ENCODE measurements around the gene MPO.

Gene MPO, protein sequence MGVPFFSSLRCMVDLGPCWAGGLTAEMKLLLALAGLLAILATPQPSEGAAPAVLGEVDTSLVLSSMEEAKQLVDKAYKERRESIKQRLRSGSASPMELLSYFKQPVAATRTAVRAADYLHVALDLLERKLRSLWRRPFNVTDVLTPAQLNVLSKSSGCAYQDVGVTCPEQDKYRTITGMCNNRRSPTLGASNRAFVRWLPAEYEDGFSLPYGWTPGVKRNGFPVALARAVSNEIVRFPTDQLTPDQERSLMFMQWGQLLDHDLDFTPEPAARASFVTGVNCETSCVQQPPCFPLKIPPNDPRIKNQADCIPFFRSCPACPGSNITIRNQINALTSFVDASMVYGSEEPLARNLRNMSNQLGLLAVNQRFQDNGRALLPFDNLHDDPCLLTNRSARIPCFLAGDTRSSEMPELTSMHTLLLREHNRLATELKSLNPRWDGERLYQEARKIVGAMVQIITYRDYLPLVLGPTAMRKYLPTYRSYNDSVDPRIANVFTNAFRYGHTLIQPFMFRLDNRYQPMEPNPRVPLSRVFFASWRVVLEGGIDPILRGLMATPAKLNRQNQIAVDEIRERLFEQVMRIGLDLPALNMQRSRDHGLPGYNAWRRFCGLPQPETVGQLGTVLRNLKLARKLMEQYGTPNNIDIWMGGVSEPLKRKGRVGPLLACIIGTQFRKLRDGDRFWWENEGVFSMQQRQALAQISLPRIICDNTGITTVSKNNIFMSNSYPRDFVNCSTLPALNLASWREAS

DNA sequence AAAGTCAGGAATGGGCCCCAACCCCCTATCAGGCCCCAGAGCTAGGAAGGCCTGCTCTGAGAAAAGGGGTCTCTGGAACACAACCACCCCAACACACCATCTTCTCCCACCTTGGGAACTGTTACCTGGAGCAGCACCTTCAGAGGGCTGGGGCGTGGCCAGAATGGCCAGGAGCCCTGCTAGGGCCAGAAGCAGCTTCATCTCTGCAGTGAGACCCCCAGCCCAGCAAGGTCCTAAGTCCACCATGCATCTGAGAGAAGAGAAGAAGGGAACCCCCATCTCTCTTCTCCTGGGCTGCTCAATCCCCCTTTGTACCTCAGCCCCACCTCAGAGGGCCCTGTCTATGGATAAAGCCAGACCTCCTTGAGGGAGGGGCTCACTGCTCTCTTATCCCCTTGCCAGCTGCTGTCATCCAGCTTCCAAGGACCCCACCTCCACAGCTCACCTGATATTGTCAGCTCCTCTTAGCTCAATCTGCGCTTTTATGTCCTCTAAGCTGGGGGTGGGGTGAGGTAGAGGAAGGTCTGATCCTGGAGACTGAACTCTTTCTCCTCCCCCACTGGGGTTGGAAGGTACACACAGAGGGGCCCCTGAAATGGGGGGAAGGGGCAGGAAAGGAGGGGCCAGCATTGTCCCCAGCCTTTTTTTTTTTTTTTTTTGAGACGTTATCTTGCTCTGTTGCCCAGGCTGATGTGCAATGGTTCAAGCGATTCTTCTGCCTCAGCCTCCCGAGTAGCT, at the start of gene MPO:
MPO (minus strand) TSS at position 456 of the 738 bp plus-strand sequence; CDS start at position 279, 177 bp downstream.
- DNase-seq = no peak

DNA sequence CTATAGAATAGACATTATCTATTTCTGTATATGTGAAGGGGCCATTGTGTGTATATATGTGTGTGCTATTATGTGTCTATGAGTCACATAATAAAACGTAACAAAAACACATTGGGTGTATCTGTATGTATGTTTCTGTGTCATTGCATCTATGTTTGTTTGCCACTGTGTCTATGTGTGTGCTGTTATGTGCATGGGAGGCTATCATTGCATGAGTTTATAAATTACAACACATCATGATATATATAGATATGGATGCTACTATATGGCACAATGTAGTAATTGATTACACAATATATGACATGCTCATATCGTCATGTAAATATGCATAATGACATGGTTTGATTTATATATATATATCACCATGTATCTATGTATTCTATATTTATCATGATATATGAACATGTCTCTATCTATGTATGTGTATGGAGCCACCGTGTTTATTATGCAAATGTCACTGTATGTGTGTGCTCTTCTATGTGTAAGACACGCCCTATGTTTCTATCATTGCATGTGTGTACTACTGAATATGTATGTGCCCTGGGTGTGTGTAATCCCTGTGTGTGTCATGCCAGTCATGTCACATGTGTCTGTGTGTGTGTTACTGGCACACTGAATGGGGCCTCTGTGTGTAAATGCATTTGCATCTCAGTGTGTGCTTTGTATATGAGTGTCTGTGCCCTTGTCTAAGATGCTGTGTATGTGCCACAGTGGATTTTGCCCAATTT, 49.2 kb upstream of the MPO start:
- no peak for DNase-seq

DNA sequence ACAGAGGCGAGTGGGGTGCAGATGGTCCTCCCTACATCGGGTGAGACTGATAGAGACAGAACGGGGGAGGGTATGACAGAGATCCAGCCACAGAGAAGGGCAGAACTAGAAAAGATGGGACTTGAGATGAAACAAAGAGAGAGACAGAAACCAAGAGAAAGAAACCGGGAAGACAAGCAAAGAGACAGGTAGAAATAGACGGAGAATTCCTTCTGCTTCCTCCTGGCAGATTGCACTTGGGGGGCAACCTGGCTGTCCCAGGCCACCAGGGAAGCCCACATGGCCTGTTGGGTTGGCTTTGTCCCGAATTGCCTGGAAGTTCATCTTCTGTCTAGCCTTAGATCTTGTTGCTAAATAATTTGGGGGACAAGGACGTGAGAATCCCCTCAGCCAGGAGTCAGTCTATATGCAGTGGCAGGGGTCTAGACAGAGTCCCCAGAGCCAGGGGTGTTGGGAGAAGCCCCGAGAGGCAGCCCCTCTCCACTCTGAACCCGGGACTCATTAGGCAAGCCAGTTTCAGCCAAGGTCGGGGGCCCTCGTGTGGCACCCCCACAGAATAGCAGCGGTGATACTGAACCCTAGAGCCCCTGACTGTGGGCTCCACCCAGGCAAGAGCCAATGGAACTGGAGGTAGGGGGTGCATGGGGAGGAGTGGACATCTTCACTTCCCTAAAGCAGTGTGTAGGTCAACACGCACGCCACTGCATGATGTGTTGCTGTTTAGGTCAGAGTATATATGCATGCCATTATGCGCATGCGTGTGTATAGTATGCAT, 48.5 kb upstream of the MPO start:
- no peak for DNase-seq

DNA sequence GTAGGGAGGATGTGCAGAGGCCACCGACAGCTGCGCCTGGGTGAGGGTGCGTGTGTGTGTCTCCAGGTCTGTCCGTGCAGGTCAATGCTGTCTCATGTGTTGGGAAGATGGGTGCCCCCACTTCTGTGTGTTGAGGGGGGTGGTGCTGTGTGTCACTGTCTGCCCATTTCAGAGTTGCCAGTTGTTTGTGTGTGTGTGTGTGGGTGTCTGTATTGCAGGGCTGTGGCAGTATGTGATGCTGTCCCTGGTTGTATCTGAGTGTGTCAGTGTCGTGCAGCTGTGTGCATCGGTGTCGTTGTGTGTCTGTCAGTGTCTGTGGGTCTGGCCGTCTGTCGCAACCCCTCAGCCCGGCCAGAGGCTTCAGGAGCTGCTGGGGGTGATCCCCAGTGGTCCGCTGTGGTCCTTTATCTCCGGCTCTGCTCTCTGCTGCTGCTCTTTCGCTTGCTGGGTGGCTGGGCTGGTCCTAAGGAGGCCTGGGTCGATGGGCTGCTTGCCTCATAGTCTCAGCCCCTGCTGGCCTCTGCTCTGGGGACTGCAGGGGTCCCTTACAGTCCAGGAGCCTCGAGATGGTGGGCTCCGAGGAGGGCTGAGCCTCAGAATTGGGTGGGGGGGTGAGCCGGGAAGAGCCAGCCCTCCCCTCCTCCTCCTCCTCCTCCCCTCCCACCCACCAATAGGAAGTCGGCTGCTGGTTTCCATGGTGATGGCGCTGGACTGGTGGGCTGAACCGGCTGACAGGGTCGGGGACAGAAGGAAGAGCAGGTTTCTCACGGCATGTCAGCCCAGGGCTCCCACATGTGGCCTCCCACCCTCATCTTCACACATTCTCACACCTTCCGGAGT, 47.7 kb upstream of the MPO start, which contains the start of gene TSPOAP1:
TSPOAP1 (minus strand) TSS at position 601 of the 840 bp plus-strand sequence. CDS start 875 bp downstream, outside the sequence.
- no peak for DNase-seq

DNA sequence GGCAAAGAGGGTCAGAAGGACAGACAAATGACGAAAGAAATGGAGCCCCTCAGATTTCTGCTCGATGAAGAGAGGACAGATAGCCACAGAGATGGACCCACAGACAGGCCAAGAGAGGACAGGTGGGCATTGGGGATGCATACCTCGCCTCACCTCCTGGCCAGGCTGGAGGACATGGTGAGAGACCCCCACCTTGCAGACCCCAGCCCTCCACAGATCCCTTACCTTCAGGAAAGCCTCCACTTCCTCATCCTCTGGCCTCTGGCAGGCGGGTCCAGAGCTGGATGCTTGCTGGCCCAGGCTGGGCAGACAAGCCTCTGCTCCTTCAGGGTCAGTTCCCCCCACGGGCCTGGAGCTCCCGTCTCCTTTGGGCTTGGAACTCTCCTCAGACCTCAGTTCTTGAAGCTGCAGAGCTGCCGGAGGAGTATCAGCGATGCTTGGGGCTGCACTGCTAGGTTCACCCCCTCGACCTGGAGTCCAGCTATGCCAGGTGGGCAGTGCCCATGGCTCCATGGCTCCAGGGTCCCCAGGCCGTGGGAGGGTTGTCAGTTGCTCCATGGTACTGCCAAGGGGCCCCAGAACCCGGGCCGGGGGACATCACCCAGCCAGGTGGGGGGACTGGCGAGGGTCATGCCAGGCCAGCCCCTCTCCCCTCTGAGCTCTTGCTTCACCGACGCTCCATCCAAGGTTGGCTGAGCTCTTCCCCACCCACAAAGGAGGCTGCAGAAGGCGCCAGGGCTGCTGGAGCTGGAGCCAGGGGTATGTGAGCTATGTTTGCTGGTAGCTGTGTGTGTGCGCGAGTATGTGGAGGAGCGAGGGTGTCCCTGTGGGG, 46.8 kb upstream of the MPO start:
- DNase-seq = no peak

DNA sequence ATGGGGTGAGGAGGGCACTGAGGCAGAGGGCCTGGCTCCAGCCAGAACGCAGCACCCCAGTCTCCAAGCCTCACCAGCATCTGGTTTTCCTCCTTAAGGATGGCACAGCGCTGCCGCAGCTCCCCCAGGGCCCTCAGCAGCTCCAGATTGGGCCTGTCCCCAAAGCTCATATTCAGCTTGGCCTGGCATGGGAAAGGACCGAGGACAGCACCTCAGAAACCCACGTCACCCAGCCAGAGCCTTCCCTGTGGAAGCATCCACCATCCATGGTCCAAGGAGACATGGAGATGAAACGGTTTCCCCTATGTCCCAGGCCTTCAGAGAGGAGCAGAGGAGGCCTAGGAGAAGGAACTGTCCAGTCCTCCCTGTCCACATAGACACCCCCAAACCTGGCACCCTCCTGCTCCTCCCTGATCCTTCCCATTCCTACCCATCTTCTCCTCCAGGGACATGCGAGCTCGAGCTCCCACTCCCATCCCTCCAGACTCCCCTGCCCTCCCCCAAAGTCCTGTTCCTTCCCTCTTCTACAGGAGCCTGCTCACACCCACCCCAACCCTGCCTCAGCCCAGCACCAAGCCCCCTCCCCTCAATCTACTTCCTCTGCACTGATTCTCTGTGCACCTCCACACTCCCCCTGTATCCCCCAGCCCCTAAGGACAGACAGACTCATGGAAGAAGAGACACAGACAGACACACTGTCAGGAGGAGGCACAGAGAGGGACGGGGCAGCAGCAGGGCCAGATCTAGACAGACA, 46.1 kb upstream of the MPO start:
- DNase-seq = no peak

DNA sequence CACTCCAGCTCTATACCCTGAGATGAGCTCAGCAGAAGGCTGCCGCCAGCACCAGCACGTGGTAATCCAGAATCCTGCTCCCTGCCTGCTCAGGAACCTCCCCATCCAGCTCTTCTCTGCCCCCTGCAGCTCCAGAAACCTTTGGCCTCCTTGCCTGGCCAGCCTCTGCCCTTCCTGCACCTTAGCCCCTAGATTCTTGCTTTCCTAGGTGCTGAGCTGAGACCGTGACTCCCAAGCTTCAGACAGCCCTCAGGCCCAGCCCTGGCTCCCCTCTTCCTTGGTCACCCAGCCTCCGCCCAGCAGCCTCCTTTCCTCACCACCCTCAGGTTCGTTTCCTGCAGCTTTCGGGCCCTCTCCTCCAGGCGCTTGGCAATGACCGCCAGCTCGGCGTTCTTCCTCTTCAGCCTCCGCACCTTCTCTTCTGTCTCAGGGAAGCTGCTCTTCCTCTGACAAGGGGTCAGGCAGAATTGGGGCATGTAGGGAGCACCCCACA, 45.3 kb upstream of the MPO start:
- no peak for DNase-seq

DNA sequence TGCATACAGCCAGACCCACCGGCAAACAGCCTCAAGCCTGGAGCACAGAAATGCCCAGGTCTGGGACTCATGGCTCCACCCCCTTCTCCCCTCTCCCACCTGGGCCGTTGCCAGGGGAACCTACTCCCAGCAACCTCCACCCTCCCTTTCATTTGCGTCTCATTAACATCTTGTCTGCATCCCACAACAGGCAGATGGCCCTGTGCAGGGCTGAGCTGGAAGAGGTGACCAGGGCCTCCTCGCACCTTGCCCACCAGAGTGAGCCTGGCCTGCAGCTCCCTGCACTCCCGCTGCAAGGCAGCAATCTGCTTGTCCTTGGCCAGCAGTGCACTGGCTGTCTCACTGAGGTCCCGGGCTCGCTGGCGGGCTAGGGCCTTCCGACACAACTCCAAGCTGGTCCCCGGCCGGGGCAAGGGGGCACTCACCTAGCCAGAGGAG, 44.6 kb upstream of the MPO start:
- DNase-seq = peak; percentile 43

DNA sequence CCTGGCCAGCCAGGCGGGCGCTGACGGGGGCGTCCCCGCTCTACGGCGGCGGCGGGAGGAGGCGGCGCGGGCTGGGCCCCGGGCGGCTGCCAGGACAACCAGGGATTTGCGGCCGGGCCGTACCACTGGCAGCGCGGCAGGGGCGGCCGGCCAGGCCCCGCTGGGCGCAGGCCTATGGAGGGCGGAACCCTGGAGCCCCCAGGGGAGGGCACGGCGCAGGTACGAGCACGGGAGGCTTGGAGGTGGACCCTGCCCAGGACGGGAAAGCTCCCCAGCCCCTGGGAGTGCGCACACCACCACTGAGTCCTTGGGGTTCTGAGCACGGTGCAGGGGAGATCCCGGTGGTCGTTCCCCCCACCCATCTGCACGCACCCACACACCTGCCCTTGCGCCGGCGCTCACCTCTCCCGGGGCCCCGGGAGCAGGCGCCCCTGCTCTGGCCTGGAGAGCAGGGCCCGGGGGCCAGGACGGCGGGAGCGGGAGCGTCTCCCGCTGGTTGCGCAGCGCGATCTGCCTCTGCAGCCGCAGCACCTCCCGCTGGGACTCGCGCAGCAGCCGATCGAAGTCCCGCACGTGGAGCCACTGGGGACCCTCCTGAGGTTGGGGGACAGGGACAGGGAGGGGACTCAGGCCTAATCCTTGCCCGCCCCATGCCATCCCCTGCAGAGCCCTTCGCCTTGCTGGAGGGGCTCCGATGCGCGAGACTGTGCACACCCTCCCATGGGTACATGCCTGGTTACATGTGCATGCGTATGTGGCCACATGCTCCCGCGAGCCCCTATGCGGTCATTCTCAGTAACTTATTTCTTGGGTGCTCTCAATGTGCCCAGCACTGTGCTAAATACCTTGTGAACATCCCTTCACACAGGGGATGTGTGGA, 43.9 kb upstream of the MPO start:
- peak; percentile 67 for DNase-seq

DNA sequence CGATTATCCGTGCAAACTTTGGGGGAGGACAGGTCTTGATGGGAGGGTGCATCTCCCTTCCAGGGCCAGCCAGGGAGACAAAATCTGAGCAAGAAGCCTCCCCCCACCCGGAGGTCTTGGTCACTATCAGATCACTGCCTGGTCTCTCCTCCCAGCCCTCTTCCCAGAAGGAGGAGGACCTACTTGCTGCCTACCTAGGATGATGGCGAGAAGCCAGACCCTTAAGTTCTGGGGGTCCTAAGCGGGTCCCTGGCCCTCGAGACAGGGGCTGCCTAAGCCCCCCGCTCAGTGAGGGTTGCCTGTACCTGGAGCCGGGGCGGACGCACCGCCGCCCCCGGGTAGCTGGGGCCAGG, 43.3 kb upstream of the MPO start:
- no peak for DNase-seq

DNA sequence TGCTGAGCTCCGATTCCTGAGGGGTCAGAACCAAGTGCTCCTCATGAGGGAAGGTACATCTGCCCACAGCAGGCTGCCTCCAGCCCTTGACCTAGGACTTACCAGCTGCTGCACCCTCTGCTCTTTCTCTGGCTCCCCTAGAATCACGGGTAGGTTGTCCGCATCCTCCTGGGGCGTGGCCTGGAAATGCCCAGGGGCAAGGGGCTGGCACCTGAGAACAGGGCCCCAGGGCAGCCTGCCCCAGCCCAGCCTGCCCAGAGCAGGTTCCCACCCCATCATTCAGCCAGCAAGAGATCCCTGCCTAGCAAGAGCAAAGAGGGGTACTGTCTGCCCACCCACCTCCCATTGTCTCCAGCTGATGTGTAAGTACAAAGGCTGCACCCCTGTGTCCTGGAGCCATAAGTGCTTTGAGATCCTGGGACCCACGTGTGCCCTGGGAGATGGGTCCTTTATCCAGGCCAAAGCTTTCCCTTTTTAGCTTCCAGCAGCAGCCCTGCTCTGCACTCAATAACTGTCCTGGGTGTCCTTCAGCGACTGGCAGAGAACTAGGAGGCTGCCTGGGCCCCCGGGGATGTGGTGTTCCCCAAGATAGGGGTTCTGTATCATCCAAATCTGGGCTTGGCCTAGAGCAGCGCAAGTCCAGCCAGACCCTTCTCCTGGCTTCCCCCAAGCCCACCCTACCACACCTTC, 42.8 kb upstream of the MPO start:
- DNase-seq = no peak

DNA sequence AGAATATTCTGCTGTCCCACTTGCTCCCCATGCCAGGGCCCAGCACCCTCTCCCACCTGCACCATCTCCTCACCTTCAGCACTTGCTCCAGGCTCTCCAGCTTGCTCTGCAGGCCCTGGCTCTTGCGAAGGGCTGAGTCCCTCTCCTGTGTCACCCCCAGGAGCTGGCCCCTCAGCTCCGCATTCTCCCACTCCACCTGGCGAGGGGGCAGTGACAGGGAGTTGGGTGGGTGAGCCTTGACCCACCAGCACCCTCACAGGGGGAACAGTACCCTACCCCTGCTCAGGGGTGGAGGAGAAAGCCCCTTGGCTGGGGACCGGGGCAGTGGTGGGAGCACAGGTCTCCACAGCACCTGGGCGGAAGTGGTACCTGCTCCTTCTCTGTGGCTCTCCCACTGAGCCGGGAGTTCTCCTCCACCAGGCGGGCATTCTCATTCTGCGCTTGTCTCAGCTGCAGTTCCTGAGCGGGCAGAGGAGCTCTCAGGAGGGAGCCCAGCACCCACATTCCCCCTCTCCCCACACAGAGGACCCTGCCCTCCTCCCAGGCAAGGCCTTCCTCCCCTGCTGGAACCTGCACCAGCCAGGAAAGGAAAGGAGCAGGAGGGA, 41.9 kb upstream of the MPO start:
- no peak for DNase-seq

DNA sequence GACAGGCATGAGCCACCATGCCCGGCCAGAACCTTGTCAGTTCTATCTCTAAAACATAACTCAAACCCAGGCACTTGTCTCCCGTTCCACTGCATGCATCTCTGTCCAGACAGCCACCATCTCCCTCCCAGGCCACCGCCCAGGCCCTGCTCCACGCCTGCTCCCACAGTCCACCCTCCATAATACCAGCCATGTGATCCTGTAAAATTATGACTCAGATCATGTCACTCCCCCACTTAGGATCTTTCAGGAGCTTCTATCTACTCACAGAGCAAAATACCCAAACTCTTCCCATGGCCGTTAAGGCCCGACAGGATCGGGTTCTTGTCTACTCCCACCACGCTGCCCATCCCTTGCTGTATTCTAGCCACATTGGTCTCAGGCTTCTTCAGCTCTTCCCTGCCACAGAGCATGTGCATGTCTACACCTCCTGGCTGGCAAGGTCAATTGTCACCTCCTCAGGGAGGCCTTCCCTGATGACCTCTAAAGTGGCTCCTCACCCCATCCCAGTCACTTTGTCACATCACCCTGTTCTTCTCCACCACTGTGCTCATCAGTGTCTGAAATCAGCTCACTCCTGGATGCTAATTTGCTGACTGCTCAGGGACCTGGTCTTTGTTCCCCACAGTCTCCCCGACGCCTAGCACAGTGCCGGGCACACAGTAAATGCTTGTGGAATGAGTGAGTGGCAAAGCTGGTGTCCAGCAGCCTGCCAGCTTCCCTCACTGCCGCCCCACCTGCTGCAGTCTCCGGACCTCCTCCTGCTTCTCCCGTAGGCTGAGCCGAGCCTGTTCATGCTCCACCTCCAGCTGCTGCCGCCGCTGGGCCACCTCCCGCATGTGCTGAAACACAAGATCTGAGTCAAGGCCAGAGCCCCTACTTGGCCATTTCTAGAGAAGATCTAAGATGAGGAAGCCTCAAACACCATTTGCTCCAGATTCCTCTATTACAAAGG, 41.1 kb upstream of the MPO start:
- DNase-seq = no peak

DNA sequence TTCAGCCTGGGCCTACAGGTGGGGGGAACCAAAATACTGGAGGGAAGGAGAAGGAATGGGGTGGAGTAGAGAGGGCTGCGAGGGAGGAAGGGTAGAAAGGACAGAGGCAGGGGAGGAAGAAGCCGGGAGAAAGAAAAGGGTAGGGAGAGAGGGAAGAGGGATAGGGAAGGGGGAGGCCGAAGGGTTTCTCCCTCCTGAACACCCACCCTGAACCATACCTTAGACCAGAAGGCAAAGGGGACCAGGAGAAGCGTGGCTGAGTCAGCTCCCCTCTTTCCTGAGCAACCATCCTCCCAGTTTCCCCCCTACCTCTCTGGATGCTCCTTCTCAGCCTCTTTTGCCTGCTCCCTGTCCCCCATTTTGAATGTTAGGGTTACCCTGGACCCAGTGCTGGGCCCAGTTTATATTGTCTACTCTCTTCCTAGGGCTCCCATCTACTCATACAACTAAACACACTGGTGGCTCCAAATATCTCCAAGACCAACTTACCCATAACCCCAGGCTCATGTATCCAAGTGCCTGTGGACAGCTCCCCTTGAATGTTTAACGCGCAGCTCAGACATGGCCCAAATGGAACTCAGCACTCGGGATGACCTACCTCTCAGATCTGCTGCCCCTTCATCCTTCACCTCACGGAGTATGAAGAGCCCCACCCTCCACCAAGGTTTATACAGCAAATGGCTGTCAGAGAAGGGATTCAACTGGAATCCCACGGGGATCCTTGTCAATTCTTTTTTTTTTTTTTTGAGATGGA, 40.0 kb upstream of the MPO start:
- DNase-seq = no peak

DNA sequence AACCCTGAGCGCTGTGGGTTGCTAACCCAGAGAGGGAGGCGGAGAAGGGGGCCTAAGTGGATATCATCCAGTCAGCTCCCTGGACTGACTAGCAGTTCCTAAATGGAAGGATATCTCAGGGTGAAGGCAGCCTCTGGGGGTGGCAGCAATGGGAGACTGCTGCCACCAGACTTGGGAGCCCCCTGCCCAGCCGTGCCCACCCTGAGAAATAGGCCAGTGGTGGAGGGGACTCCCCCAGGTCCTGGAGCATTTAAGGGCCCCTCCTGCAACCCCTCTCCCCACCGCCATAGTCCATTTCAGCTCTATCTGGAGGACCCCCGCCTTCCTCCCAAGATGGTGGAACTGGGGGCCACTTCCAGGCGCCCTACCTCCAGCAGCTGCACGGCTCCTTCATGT, 39.4 kb upstream of the MPO start:
- DNase-seq = no peak
